Measurements from ENCODE around the gene TMEM203.
"Not testable (repeated sequence)": the region's sequence is repeated elsewhere in the genome, so short reads cannot be mapped to it uniquely, and the experiment has no call there.

TMEM203 gene

GRCh38 chr9:137243626-137244485 is 38.4 kb upstream of the TMEM203 start:
- Histone ChIP-seq H3K9me2 (replicated peaks; ENCODE audit: insufficient read depth, low read length) (no peaks in the 10 kb centered on the region), H3K79me2 (ENCODE audit: low read length) (peaks cover 27% of the 10 kb centered on the region), H2AFZ (ENCODE audit: low read length) (no peak overlapping the region), H3K9me3 (replicated peaks; ENCODE audit: insufficient read depth, low read length) (no peaks in the 10 kb centered on the region), H4K20me1 (ENCODE audit: insufficient read depth, low read length) (peaks cover 16% of the 10 kb centered on the region), H3F3A (ENCODE audit: insufficient read depth, low read length) (peaks cover 28% of the 10 kb centered on the region; the same call in 1 of the 2 replicates), H3K27me3 (replicated peaks; ENCODE audit: insufficient read depth, low read length) (no peaks in the 10 kb centered on the region), H3K27ac (ENCODE audit: low read length) (no peak overlapping the region), H3K9ac (ENCODE audit: low read length) (no peak overlapping the region), H3K4me1 (ENCODE audit: low read length) (peaks cover 10% of the 10 kb centered on the region; the same call in 1 of the 2 replicates), H3K36me3 (replicated peaks; ENCODE audit: insufficient read depth, low read length) (no peaks in the 10 kb centered on the region; the same call in 1 of the 2 replicates), H3K4me2 (ENCODE audit: low read depth, low read length) (no peak overlapping the region), H3K4me3 (ENCODE audit: low read length) (no peak overlapping the region)
- TF ChIP-seq EZH2 (optimal IDR thresholded peaks at IDR 0.05; ENCODE audit: low read depth, low read length) (no peak), EZH2phosphoT487 (IDR thresholded peaks at IDR 0.05; ENCODE audit: low read length) (no peak), CTCF (IDR thresholded peaks at IDR 0.05; ENCODE audit: low read length) (no peak)
- no peak for DNase-seq

- not testable (repeated sequence) for H2AFZ ChIP-seq (ENCODE audit: low read length); H3K27ac ChIP-seq (ENCODE audit: low read length); H3K4me2 ChIP-seq (ENCODE audit: low read depth, low read length); H3K36me3 ChIP-seq (replicated peaks; ENCODE audit: insufficient read depth, low read length); H3K9ac ChIP-seq (ENCODE audit: low read length); H3K4me3 ChIP-seq (ENCODE audit: low read length); H3K27me3 ChIP-seq (replicated peaks; ENCODE audit: insufficient read depth, low read length); DNase-seq; H3K4me1 ChIP-seq (ENCODE audit: low read length); H3K9me3 ChIP-seq (replicated peaks; ENCODE audit: insufficient read depth, low read length); H3K9me2 ChIP-seq (replicated peaks; ENCODE audit: insufficient read depth, low read length)
- peaks cover 28% of the 10 kb centered on the region; the same call in 1 of the 2 replicates for H3F3A ChIP-seq (ENCODE audit: insufficient read depth, low read length)
- H3K79me2 ChIP-seq (ENCODE audit: low read length) = peaks cover 31% of the 10 kb centered on the region
- peaks cover 16% of the 10 kb centered on the region for H4K20me1 ChIP-seq (ENCODE audit: insufficient read depth, low read length)
These were observed 37.8 kb upstream of the TMEM203 start for GRCh38 chr9:137243266-137243625.

GRCh38 chr9:137242269-137243203 is 37.1 kb upstream of the TMEM203 start:
- H2AFZ ChIP-seq (ENCODE audit: low read length) = no peak overlapping the region
- H3K9ac ChIP-seq (ENCODE audit: low read length) = peak overlapping the region; percentile 82
- H3K27ac ChIP-seq (ENCODE audit: low read length) = no peak overlapping the region
- H3K79me2 ChIP-seq (ENCODE audit: low read length) = peaks cover 31% of the 10 kb centered on the region
- H3K27me3 ChIP-seq (replicated peaks; ENCODE audit: insufficient read depth, low read length) = no peaks in the 10 kb centered on the region
- H3K9me3 ChIP-seq (replicated peaks; ENCODE audit: insufficient read depth, low read length) = no peaks in the 10 kb centered on the region
- peaks cover 28% of the 10 kb centered on the region; the same call in 1 of the 2 replicates for H3F3A ChIP-seq (ENCODE audit: insufficient read depth, low read length)
- no peaks in the 10 kb centered on the region for H3K9me2 ChIP-seq (replicated peaks; ENCODE audit: insufficient read depth, low read length)
- H3K4me1 ChIP-seq (ENCODE audit: low read length) = peaks cover 10% of the 10 kb centered on the region; the same call in 1 of the 2 replicates
- no peaks in the 10 kb centered on the region; the same call in 1 of the 2 replicates for H3K36me3 ChIP-seq (replicated peaks; ENCODE audit: insufficient read depth, low read length)
- H4K20me1 ChIP-seq (ENCODE audit: insufficient read depth, low read length) = peaks cover 16% of the 10 kb centered on the region
- peak overlapping the region; percentile 81 for H3K4me3 ChIP-seq (ENCODE audit: low read length)
- H3K4me2 ChIP-seq (ENCODE audit: low read depth, low read length) = peak overlapping the region; percentile 92
- no peak for DNase-seq
- TF ChIP-seq CTCF (IDR thresholded peaks at IDR 0.05; ENCODE audit: low read length) = no peak
- TF ChIP-seq EZH2 (optimal IDR thresholded peaks at IDR 0.05; ENCODE audit: low read depth, low read length) = no peak
- TF ChIP-seq EZH2phosphoT487 (IDR thresholded peaks at IDR 0.05; ENCODE audit: low read length) = no peak
